ENCODE data around the gene TRIM32.

Gene TRIM32

DNA sequence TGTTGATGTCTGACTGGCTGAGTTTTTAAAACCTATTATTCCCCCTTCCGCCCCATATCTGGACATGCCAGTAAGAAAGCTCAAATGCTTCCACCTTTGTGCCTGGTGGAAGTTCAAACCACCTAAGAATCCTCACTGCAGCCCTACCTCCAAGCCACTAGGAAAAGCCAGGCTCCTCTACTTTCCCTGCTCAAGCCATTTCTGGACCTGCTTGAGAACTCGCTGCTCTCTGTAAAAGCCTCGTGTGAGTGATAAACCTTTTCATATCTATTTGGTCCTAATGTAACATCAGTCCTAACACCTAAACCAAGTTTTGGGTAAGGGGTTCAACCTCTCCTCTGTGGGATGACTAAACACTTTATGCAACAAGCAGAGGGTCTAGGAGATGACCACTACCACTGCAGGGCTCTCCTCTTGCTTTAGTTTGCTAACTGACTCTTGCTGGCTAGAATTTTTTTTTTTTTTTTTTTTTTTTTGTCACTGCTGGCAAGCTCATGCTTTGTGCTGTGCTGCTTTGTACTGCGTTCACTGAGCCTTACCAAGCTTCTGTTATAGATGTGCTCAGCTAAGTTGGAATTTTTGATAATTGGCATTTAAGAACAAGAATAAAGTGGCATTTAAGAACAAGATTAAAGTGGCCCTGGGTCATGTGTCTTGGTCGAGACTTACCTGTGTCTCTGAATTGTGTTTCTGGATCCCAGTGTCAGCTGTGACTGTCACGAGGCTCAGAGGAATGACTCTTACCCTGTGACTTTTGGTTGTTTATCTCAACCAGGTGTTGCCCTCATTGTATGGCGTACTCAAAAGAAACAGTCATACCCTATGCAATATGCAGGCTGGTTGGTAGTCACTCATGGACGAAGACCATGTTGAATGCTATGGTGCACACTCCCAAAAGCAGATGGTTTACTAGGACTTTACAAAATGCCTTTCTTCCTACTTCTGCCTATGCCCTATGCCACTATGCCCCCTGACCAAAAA is 19.5 kb downstream of the TRIM32 start:
- no peak for DNase-seq

GRCh38 chr9:116712781-116713180 is 25.7 kb downstream of the TRIM32 start:
- DNase-seq, result no peak

DNA sequence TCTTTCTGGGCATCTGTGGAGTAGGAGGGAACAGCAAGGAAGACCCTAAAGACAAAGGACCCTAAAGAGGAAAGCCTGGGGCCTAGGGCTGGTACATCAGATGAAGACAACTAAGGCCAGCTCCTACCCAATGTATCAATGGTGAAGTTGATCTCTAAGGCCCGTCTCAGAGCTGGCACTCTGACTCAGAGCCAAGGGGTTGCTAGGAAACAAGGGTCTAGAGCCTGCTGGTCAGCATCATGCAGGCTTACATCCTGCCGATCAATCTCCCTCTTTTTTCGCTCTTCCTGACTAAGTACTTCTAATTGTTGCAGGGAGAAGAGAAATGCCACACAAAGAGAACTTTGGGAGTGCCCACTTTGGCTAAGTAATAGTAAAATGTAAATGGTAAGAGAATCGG is 26.2 kb downstream of the TRIM32 start:
- no peak for DNase-seq

DNA sequence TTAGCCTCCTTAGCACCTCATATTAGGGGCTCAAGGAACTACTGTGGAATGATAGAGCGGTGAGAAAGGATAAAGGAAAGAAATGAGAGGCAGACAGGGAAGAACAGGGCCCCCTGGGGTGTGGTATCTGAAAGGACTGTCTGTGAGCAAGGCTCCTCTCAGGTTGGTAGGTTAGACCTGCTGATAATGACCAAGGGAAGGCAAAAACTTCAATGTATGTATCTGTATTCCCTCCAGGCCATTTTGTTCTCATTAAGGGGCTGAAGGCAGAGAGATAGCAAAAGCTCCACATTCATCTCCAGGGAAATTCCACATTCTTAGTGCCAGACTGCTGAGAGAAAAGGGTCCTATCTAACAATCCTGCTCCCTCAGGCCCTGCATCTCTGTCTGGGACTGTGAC is 28.6 kb downstream of the TRIM32 start:
- no peak for DNase-seq

DNA sequence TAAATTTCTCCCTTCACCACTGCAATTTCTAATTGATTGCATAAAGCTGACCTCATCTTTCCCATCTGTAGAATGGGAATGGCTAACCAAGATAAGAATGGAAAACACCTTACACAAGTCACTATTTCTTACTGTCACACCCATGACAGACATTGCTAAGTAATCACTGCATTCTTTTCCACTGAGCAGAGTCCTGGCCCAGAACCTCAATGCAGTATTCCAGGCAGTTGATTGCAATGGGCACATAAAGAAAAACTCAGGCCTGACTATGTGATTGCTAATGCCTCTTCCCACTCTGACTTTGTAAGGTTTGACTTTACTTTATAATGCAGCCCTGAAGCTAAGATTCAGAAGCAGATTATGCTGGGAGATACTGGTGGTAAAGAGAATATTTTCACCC is 29.3 kb downstream of the TRIM32 start:
- DNase-seq, result no peak

DNA sequence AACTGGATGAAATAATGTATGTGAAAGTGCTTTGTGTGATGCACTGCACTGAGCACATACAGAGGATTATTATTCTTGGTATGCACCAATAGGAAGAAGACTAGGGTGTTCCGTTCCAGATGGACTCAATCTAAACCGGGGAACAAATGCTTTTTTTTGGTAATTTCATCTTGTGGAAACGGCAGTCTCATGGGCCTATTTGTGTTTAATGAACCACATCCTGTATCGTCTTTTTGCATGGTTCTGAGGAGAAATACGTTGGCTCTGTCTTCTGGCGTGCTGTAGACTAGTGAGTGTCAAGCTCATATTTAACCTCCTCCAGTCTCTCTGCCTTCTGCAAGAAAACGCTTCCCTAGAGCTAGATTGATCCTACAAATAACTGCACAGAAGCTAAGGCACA is 30.0 kb downstream of the TRIM32 start:
- DNase-seq, result no peak

- no peak for DNase-seq
Measured at GRCh38 chr9:116718111-116718510, 31.0 kb downstream of the TRIM32 start.

GRCh38 chr9:116720111-116720510 is 33.0 kb downstream of the TRIM32 start:
- DNase-seq, result no peak

GRCh38 chr9:116721411-116721810 is 34.3 kb downstream of the TRIM32 start:
- no peak for DNase-seq

- no peak for DNase-seq
Measured at GRCh38 chr9:116721944-116722343, 34.8 kb downstream of the TRIM32 start.

GRCh38 chr9:116724123-116724522 is 37.0 kb downstream of the TRIM32 start:
- DNase-seq, result no peak

DNA sequence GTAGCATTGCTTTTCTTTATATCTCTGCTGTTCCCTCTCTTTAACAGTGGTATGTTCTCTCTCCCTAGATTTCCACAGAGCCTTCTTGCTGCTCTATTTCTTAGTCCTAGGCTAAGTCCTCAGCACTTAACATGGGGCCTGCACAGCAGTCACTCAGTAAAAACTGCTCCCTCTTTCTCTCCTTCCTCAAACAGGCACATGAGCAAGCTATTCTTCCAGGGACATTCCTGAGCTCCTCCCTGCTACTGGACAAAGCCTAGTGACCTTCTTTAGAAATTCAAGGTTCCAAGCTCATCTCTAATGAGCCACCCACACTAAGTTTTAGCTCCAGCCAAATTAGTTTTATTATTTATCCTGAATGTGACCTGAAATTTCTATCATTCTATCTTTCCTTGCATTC is 39.5 kb downstream of the TRIM32 start:
- no peak for DNase-seq

GRCh38 chr9:116733010-116733641 is 46.0 kb downstream of the TRIM32 start:
- no peak for DNase-seq

GRCh38 chr9:116736399-116737151 is 49.5 kb downstream of the TRIM32 start:
- no peak for DNase-seq

- peak; percentile 77 for DNase-seq
Measured at GRCh38 chr9:116737152-116737546, 50.0 kb downstream of the TRIM32 start.

DNA sequence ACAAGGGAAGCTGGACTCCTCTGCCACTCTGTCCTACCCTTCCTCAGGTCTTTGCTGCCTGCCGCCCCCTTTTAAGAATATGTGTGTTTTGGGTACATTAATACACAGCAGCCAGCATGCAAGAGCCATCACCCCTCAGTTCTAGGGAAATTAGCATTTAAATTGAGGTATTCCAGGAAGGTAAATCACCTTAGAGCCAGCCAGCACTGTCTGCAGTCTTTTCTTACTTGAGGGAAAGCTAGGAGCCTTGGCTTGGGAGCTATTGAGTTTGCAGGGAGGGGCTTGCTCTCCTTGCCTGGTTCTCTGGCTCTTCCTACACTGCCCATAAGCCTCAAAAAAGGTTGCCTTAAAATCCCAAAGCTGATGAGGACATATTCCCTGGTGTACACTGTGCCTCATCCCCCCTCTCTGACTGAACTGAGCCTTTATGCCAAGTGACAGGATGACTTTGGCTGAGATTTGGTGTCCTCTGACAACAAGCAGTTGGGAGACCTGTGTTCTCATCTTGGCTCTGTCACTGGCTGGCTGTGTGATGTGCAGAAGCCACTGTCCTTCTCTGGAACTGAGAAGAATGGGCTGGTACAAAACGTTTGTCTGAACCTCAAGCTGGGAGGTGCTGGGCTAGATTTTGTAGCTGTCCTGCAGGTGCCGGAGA is 54.1 kb downstream of the TRIM32 start:
- no peak for DNase-seq

- DNase-seq, result no peak
Measured at GRCh38 chr9:116741742-116742141, 54.6 kb downstream of the TRIM32 start.

DNA sequence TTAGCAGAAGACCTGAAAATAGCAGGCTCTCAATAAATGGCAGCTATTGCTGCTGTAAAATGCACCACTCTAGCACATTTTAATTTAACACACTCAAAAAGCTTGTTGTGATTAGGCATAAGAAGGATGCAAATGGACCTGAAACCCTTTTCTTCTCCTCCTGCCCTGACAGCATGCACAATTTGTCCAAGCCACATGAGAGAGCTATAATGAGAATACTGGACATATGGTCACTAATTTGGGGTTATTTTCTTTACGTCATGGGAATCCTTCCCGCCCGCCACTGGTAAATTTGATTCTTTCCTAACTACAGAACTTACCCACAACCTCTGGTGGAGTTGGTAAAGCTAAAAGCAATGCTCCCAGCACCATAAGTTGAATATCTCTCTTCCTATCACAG is 62.1 kb downstream of the TRIM32 start:
- DNase-seq, result no peak

DNA sequence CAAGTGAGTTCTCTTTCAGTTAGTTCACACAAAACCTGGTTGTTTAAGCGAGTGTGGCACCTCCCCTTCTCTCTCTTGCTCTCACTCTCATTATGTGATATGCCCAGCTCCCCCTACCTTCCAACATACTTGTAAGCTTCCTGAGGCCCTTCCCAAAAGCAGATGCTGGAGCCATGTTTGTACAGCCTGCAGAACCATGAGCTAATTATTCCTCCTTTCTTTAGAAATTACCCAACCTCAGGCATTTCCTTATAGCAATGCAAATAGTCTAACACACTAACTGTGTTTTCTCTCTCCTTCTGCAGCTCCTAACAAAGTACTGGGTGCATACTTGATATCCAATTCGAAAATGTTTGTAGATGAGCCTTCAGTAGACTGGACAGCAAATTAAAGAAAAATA is 62.7 kb downstream of the TRIM32 start:
- no peak for DNase-seq

DNA sequence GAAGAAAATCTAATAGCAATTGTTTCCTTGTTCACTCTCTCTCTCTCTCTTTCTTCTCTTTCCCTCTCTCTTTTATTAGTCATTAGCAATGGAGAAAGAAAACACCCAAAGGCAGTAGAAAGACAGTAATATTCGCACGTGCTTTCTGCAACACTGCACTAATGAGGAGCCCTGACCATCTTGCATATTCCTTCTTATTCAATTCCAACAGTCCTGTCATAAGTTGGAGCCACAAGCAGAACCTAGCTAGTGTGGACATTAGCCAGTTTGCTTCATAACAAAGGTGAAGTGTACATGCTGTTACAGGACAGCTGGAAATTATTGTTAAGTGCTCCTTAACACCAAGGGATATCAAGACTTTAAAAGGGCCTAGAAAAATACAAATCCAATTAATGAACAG is 63.4 kb downstream of the TRIM32 start:
- no peak for DNase-seq

All from NCI-H774 (cell line).